HL-60 (cell line): Measurements from ENCODE around the gene IDH2.

ENCODE experiments used
- DNase-seq, 2 experiments: peaks; one replicate each; pipeline ENCODE4 v3.0.0-alpha.2; 2010 to 2020; ENCODE audit warnings: low read depth in 1 of 2, low spot score in 1 of 2
- H3K27ac ChIP-seq: fragments of 250-450 bp; sonication (Bioruptor Pico); replicated peaks from 2 replicates; pipeline ENCODE4 v1.5.1; 2020; ENCODE audit warnings: mild to moderate bottlenecking, moderate library complexity
- H3K27me3 ChIP-seq: fragments of 250-450 bp; sonication (Bioruptor Pico); 2 replicates; pipeline ENCODE4 v1.5.1; 2021; ENCODE audit warnings: mild to moderate bottlenecking, moderate library complexity; ENCODE audit not compliant: insufficient read depth, poor library complexity, severe bottlenecking
- H3K4me3 ChIP-seq: replicated peaks from 2 replicates; pipeline ENCODE4 v1.5.1; 2011; ENCODE audit warnings: mild to moderate bottlenecking, control low read depth, low read length; ENCODE audit not compliant: insufficient read depth
- CTCF ChIP-seq: IDR thresholded peaks from one replicate; pipeline ENCODE4 v1.5.1; 2011; ENCODE audit warnings: low read length, control low read depth, inconsistent platforms; ENCODE audit not compliant: insufficient read depth
- GABPA ChIP-seq: IDR thresholded peaks from 2 replicates; pipeline ENCODE4 v1.6.1; 2012; ENCODE audit warnings: low read depth
- POLR2AphosphoS5 ChIP-seq: IDR thresholded peaks from 2 replicates; pipeline ENCODE4 v1.6.1; 2012; ENCODE audit warnings: low read depth
- REST ChIP-seq: IDR thresholded peaks from 2 replicates; pipeline ENCODE4 v1.6.1; 2012; ENCODE audit warnings: low read depth; ENCODE audit not compliant: insufficient replicate concordance
- SPI1 ChIP-seq: IDR thresholded peaks from 2 replicates; pipeline ENCODE4 v1.6.1; 2012; ENCODE audit warnings: low read depth, mild to moderate bottlenecking, borderline replicate concordance

IDH2 gene

GRCh38 chr15:90053685-90054466 lies 48.4 kb downstream of the IDH2 start:
- H3K4me3 ChIP-seq = no peak overlapping the region
- H3K27ac ChIP-seq = no peak overlapping the region
- TF ChIP-seq REST = no peak
- TF ChIP-seq SPI1 = no peak
- no peak for TF ChIP-seq CTCF
- no peak for TF ChIP-seq GABPA
- no peak for TF ChIP-seq POLR2AphosphoS5
- no peaks in the 10 kb centered on the region for H3K27me3 ChIP-seq
- DNase-seq = no peak

- Histone ChIP-seq H3K4me3 (no peak overlapping the region), H3K27ac (no peak overlapping the region), H3K27me3 (no peaks in the 10 kb centered on the region)
- no peak for DNase-seq
- no peak for TF ChIP-seq GABPA
- no peak for TF ChIP-seq SPI1
- TF ChIP-seq REST = no peak
- no peak for TF ChIP-seq CTCF
- TF ChIP-seq POLR2AphosphoS5 = no peak
Measured at GRCh38 chr15:90051874-90052273, 50.4 kb downstream of the IDH2 start.

- Histone ChIP-seq H3K4me3 (no peak overlapping the region), H3K27ac (no peak overlapping the region), H3K27me3 (no peaks in the 10 kb centered on the region)
- TF ChIP-seq POLR2AphosphoS5 = no peak
- TF ChIP-seq GABPA = no peak
- no peak for TF ChIP-seq SPI1
- TF ChIP-seq CTCF = no peak
- TF ChIP-seq REST = no peak
- no peak for DNase-seq
Measured at GRCh38 chr15:90049666-90050604, 52.3 kb downstream of the IDH2 start.
